ENCODE data around the gene VPS26C. TPM values are rescaled to one million over a fixed set of nuclear protein-coding genes. Genes with fewer than 3 reads are reported as not detected.
A peak's percentile ranks its signal among the peaks of the same experiment; 100 is the strongest.

Gene VPS26C
- total and polyA plus RNA-seq, 2 of the 13 experiments (the other 11 are each of a cell fraction or from before 2014, with no cell fraction given), result 30.3 to 39.7 TPM

GRCh38 chr21:37220981-37221664 is 46.0 kb downstream of the VPS26C start (continued):
- TF ChIP-seq USF2 (IDR thresholded peaks at IDR 0.05; ENCODE audit: low read depth, low read length), result peak; percentile 97
- TF ChIP-seq USF2 (CRISPR knock-in tag; IDR thresholded peaks at IDR 0.05; ENCODE audit: borderline replicate concordance), result peak; percentile 98; the same call in 1 of the 2 replicates
- TF ChIP-seq ARID3A (IDR thresholded peaks at IDR 0.05; ENCODE audit: low read depth, low read length), result no peak
- no peak for TF ChIP-seq CBX2 (IDR thresholded peaks at IDR 0.05; ENCODE audit: low read depth, low read length)
- no peak for TF ChIP-seq CBX2 (CRISPR knock-in tag; IDR thresholded peaks at IDR 0.05; ENCODE audit: low read depth)
- TF ChIP-seq ESRRA (CRISPR knock-in tag; IDR thresholded peaks at IDR 0.05; ENCODE audit: low read depth), result peak; percentile 69; the same call in 1 of the 2 replicates
- no peak for TF ChIP-seq ZKSCAN1 (IDR thresholded peaks at IDR 0.05; ENCODE audit: low read length)
- no peak for TF ChIP-seq NFRKB (IDR thresholded peaks at IDR 0.05)
- TF ChIP-seq, protein P1, sequence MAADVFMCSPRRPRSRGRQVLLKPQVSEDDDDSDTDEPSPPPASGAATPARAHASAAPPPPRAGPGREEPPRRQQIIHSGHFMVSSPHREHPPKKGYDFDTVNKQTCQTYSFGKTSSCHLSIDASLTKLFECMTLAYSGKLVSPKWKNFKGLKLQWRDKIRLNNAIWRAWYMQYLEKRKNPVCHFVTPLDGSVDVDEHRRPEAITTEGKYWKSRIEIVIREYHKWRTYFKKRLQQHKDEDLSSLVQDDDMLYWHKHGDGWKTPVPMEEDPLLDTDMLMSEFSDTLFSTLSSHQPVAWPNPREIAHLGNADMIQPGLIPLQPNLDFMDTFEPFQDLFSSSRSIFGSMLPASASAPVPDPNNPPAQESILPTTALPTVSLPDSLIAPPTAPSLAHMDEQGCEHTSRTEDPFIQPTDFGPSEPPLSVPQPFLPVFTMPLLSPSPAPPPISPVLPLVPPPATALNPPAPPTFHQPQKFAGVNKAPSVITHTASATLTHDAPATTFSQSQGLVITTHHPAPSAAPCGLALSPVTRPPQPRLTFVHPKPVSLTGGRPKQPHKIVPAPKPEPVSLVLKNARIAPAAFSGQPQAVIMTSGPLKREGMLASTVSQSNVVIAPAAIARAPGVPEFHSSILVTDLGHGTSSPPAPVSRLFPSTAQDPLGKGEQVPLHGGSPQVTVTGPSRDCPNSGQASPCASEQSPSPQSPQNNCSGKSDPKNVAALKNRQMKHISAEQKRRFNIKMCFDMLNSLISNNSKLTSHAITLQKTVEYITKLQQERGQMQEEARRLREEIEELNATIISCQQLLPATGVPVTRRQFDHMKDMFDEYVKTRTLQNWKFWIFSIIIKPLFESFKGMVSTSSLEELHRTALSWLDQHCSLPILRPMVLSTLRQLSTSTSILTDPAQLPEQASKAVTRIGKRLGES (CRISPR knock-in tag; IDR thresholded peaks at IDR 0.05; ENCODE audit: borderline replicate concordance), result no peak
- TF ChIP-seq SNAI1 (CRISPR knock-in tag; IDR thresholded peaks at IDR 0.05; ENCODE audit: borderline replicate concordance), result peak; percentile 90
- TF ChIP-seq, protein P2, sequence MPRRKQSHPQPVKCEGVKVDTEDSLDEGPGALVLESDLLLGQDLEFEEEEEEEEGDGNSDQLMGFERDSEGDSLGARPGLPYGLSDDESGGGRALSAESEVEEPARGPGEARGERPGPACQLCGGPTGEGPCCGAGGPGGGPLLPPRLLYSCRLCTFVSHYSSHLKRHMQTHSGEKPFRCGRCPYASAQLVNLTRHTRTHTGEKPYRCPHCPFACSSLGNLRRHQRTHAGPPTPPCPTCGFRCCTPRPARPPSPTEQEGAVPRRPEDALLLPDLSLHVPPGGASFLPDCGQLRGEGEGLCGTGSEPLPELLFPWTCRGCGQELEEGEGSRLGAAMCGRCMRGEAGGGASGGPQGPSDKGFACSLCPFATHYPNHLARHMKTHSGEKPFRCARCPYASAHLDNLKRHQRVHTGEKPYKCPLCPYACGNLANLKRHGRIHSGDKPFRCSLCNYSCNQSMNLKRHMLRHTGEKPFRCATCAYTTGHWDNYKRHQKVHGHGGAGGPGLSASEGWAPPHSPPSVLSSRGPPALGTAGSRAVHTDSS (CRISPR knock-in tag; conservative IDR thresholded peaks at IDR 0.05), result no peak
- TF ChIP-seq, protein P3, sequence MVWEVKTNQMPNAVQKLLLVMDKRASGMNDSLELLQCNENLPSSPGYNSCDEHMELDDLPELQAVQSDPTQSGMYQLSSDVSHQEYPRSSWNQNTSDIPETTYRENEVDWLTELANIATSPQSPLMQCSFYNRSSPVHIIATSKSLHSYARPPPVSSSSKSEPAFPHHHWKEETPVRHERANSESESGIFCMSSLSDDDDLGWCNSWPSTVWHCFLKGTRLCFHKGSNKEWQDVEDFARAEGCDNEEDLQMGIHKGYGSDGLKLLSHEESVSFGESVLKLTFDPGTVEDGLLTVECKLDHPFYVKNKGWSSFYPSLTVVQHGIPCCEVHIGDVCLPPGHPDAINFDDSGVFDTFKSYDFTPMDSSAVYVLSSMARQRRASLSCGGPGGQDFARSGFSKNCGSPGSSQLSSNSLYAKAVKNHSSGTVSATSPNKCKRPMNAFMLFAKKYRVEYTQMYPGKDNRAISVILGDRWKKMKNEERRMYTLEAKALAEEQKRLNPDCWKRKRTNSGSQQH (CRISPR knock-in tag; IDR thresholded peaks at IDR 0.05; ENCODE audit: low read depth), result peak; percentile 63; the same call in 1 of the 2 replicates
- no peak for TF ChIP-seq CSRNP2 (CRISPR knock-in tag; conservative IDR thresholded peaks at IDR 0.05; ENCODE audit: low read depth)
- TF ChIP-seq NR1H2 (CRISPR knock-in tag; IDR thresholded peaks at IDR 0.05; ENCODE audit: borderline replicate concordance, low read depth), result no peak
- 0 out of 2 replicates have a peak, but pooled peaks have one; percentile 38 for TF ChIP-seq ZNF451 (CRISPR knock-in tag; IDR thresholded peaks at IDR 0.05)
- peak; percentile 79; the same call in 1 of the 2 replicates for TF ChIP-seq TGIF2 (CRISPR knock-in tag; IDR thresholded peaks at IDR 0.05)
- no peak for TF ChIP-seq ZNF17 (CRISPR knock-in tag; IDR thresholded peaks at IDR 0.05)
- TF ChIP-seq FOSL2 (CRISPR knock-in tag; IDR thresholded peaks at IDR 0.05), result peak; percentile 59

Data from HepG2 (cell line).